OCI-LY3 (cell line): ENCODE measurements around the gene PIP4P1.

ENCODE experiments used
- EZH2phosphoT487 ChIP-seq: fragments of 200-600 bp; shearing (Covaris generic); IDR thresholded peaks from 2 replicates; pipeline ENCODE4 v1.6.1; 2018; ENCODE audit warnings: antibody characterized with exemption, mixed run types, low read depth
- TF ChIP-seq, protein P1 (sequence below): fragments of 200-600, 300-600 bp; sonication (generic); IDR thresholded peaks from 2 replicates; pipeline ENCODE4 v1.5.1; 2014; ENCODE audit warnings: antibody characterized with exemption, low read length, low read depth

GRCh38 chr14:20455355-20456300, 5.6 kb downstream of the PIP4P1 start:
- TF ChIP-seq, protein P1, sequence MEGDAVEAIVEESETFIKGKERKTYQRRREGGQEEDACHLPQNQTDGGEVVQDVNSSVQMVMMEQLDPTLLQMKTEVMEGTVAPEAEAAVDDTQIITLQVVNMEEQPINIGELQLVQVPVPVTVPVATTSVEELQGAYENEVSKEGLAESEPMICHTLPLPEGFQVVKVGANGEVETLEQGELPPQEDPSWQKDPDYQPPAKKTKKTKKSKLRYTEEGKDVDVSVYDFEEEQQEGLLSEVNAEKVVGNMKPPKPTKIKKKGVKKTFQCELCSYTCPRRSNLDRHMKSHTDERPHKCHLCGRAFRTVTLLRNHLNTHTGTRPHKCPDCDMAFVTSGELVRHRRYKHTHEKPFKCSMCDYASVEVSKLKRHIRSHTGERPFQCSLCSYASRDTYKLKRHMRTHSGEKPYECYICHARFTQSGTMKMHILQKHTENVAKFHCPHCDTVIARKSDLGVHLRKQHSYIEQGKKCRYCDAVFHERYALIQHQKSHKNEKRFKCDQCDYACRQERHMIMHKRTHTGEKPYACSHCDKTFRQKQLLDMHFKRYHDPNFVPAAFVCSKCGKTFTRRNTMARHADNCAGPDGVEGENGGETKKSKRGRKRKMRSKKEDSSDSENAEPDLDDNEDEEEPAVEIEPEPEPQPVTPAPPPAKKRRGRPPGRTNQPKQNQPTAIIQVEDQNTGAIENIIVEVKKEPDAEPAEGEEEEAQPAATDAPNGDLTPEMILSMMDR: no peak
- TF ChIP-seq EZH2phosphoT487: no peak
